ENCODE measurements around the gene RAB7A. TPM values are rescaled to one million over a fixed set of nuclear protein-coding genes. Genes with fewer than 3 reads are reported as not detected.

RAB7A gene
- total and polyA plus RNA-seq, 2 experiments from 2014 or later: 71.3 to 255 TPM

DNA sequence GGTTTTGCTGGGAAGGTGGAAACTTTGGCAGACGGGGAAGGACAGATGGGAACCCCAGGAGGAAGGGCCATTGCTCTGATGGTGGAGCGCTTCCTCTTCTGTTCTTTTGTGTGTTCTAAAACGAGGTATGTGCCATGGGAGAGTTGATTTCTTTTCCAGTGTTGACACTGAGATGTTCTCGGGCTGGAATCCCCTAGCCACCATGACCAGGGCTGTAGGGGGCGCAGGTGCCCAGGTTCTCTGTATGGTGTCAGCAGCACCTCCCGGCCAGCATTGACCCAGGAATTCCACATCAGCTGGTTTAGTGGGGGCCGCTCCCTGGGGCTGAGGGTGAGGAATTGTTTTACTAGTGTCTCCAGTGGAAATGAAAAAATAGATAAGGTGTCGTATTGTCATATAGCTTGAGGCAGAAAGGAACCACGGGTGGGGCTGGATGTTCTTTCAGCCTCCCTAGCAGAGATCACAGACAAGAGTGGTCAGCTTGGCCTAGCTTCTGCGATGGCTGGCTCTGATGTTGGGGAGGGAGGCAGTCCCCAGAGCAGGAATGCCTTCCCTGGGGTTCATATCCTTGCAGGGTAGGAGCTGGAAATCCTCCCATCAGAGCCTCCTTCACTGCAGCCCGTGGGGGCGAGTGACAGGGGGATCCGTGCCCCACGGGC, 119.3 kb downstream of the RAB7A start:
- H3K4me2 ChIP-seq (ENCODE audit: unreplicated experiment): peak overlapping the region; percentile 73
- WGBS, 2 experiments (ENCODE audit: low coverage in 1 of 2, low lambda C conversion rate in 2 of 2, missing lambda C conversion rate in 2 of 2): 36 to 40% methylated on average over 13 to 14 of the region's 14 CpGs
- in situ Hi-C loops (cut with MboI): no loop called here

DNA sequence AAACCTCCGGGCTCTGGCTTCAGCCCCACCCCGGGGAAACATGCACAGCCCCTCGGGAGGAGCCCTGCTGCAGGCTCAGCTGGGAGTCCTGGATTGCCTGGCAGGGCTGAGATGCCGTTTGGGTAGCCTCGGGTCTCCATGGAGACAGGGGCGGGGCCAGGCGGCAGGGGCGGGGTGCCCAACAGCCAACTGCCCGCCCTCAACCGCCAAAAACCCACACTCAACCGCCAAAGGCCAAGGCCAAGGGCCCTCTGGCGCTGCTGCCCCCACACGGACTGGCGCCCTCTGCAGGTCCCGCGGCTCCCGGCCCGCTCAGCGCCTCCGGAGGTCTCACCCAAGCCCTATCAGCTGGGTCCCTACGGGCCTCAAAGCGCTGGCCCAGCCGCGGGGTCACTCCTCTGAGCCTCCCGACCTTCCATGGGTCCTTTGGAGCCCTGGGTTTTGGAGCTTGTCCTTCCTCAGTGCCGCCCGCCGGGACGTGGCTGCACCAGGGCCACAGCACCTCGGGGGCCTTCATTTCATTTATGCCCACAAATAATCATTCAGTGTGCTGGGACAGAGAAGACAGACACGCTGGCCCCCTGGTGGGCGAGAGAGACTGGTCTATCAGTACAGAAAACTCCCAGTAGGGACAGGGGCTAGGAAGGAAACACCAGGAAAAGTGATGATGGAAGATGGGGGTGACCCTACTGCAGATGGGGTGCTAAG, 119.9 kb downstream of the RAB7A start:
- H3K27me3 ChIP-seq (replicated peaks; ENCODE audit: insufficient read depth): no peaks in the 10 kb centered on the region
- H3K4me1 ChIP-seq (ENCODE audit: insufficient read depth): no peaks in the 10 kb centered on the region
- 1 to 6% methylated on average over 23 to 28 of the region's 32 CpGs for WGBS, 2 experiments (ENCODE audit: low coverage in 1 of 2, low lambda C conversion rate in 2 of 2, missing lambda C conversion rate in 2 of 2)
- H3K4me2 ChIP-seq (ENCODE audit: unreplicated experiment): peak overlapping the region; percentile 73
- H3K4me3 ChIP-seq: peak overlapping the region; percentile 58
- H4K20me1 ChIP-seq (ENCODE audit: insufficient read depth): no peaks in the 10 kb centered on the region
- H3K79me2 ChIP-seq (ENCODE audit: insufficient read depth): no peaks in the 10 kb centered on the region
- no peaks in the 10 kb centered on the region for H3K36me3 ChIP-seq (ENCODE audit: low read depth)
- H3K9me3 ChIP-seq (ENCODE audit: low read depth): no peaks in the 10 kb centered on the region
- H3K9me2 ChIP-seq (ENCODE audit: insufficient read depth): no peaks in the 10 kb centered on the region
- H2AFZ ChIP-seq: peak overlapping the region; percentile 90
- DNase-seq: peak; percentile 82
- TF ChIP-seq EZH2phosphoT487 (IDR thresholded peaks at IDR 0.05; ENCODE audit: insufficient read depth, low read depth): no peak
- no peak for TF ChIP-seq EZH2 (IDR thresholded peaks at IDR 0.05; ENCODE audit: insufficient read depth, poor library complexity, severe bottlenecking)
- peak overlapping the region; percentile 57 for H3K9ac ChIP-seq
- no peak overlapping the region for H3K27ac ChIP-seq
- in situ Hi-C loops (cut with MboI): no loop called here
- no peaks in the 10 kb centered on the region for H3F3A ChIP-seq (ENCODE audit: insufficient read depth)

More for the DNA sequence above, 119.3 kb downstream of the RAB7A start:
- Histone ChIP-seq H3K9me3 (ENCODE audit: low read depth) (no peaks in the 10 kb centered on the region), H2AFZ (peak overlapping the region; percentile 90), H3K4me1 (ENCODE audit: insufficient read depth) (no peaks in the 10 kb centered on the region), H3K4me3 (peak overlapping the region; percentile 58), H3F3A (ENCODE audit: insufficient read depth) (no peaks in the 10 kb centered on the region), H4K20me1 (ENCODE audit: insufficient read depth) (no peaks in the 10 kb centered on the region), H3K79me2 (ENCODE audit: insufficient read depth) (no peaks in the 10 kb centered on the region), H3K36me3 (ENCODE audit: low read depth) (no peaks in the 10 kb centered on the region), H3K27me3 (replicated peaks; ENCODE audit: insufficient read depth) (no peaks in the 10 kb centered on the region), H3K27ac (no peak overlapping the region), H3K9ac (peak overlapping the region; percentile 57; the same call in 1 of the 2 replicates), H3K9me2 (ENCODE audit: insufficient read depth) (no peaks in the 10 kb centered on the region)
- peak; percentile 18 for DNase-seq
- TF ChIP-seq EZH2phosphoT487 (IDR thresholded peaks at IDR 0.05; ENCODE audit: insufficient read depth, low read depth) (no peak), EZH2 (IDR thresholded peaks at IDR 0.05; ENCODE audit: insufficient read depth, poor library complexity, severe bottlenecking) (no peak)

DNA sequence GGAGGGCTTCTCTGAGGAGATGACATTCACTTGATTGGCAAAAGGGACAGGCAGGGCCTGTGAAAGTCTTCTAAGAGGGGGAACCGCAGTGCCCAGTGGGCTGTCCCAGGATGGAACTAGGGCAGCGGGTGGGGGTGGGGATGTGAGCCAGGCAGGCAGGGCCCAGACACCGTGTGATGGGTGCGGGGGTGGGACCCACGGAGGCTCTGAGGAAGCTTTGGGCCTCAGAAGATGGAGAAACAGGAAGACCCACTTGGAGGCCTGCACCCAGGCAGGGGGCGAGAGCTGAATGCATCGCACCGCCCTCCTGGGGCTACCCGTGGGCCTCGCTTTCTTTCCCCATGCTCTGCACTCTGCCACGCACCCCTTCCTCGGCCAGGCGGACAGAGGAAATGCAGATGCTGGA, 120.5 kb downstream of the RAB7A start:
- DNase-seq: no peak
- no peak overlapping the region; the same call in 1 of the 2 replicates for H3K9ac ChIP-seq
- no peaks in the 10 kb centered on the region for H3K9me2 ChIP-seq (ENCODE audit: insufficient read depth)
- 75 to 96% methylated on average over 8 to 13 of the region's 13 CpGs for WGBS, 2 experiments (ENCODE audit: low coverage in 1 of 2, low lambda C conversion rate in 2 of 2, missing lambda C conversion rate in 2 of 2)
- H3K4me2 ChIP-seq (ENCODE audit: unreplicated experiment): no peak overlapping the region
- H3K27ac ChIP-seq: no peak overlapping the region
- peak overlapping the region; percentile 90 for H2AFZ ChIP-seq
- H3K36me3 ChIP-seq (ENCODE audit: low read depth): no peaks in the 10 kb centered on the region
- H3K9me3 ChIP-seq (ENCODE audit: low read depth): no peaks in the 10 kb centered on the region
- H3K79me2 ChIP-seq (ENCODE audit: insufficient read depth): no peaks in the 10 kb centered on the region
- H4K20me1 ChIP-seq (ENCODE audit: insufficient read depth): no peaks in the 10 kb centered on the region
- H3K4me1 ChIP-seq (ENCODE audit: insufficient read depth): no peaks in the 10 kb centered on the region
- H3K4me3 ChIP-seq: no peak overlapping the region
- no peaks in the 10 kb centered on the region for H3F3A ChIP-seq (ENCODE audit: insufficient read depth)
- H3K27me3 ChIP-seq (replicated peaks; ENCODE audit: insufficient read depth): no peaks in the 10 kb centered on the region
- in situ Hi-C loops (cut with MboI): no loop called here
- no peak for TF ChIP-seq EZH2phosphoT487 (IDR thresholded peaks at IDR 0.05; ENCODE audit: insufficient read depth, low read depth)
- TF ChIP-seq EZH2 (IDR thresholded peaks at IDR 0.05; ENCODE audit: insufficient read depth, poor library complexity, severe bottlenecking): no peak

DNA sequence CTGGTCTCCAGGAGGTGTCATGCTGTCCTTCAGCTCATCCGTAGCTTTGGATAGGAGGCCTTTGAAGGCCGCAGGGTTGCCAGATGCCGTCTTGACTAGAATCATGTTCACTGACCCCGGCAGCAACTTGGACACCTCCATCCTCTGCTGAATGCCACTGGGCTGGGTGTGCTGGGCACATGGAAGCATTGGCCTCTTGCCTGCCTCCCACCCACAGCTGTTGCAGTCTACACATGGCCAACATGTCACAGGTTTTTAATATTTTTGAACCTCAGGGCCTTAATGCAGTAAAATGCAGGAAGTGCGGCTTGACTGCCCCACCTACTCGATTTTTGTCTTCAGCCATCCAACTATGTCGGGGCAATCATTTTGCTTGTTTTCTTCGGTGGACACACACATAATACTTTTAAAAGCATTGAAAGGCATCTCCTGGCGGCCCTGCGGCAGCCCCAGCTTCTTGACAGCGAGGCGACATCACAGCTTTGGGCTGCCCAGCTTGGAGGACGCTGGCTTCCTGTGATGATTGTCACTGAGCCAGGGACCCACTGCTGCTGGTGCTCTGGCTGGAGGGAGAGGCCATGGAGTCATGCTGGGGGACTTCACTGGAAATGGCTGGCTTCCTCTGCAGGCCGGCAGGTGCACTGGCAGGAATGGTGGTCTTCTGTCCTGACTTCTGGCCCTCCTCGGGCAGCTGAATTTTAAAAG, 121.8 kb downstream of the RAB7A start:
- H3K9me2 ChIP-seq (ENCODE audit: insufficient read depth): no peaks in the 10 kb centered on the region
- no peak for DNase-seq
- no peak for TF ChIP-seq EZH2phosphoT487 (IDR thresholded peaks at IDR 0.05; ENCODE audit: insufficient read depth, low read depth)
- no peak for TF ChIP-seq EZH2 (IDR thresholded peaks at IDR 0.05; ENCODE audit: insufficient read depth, poor library complexity, severe bottlenecking)
- no peak overlapping the region for H2AFZ ChIP-seq
- no peaks in the 10 kb centered on the region for H4K20me1 ChIP-seq (ENCODE audit: insufficient read depth)
- H3K4me1 ChIP-seq (ENCODE audit: insufficient read depth): no peaks in the 10 kb centered on the region
- H3K9me3 ChIP-seq (ENCODE audit: low read depth): no peaks in the 10 kb centered on the region
- H3K27me3 ChIP-seq (replicated peaks; ENCODE audit: insufficient read depth): no peaks in the 10 kb centered on the region
- H3K9ac ChIP-seq: no peak overlapping the region
- H3F3A ChIP-seq (ENCODE audit: insufficient read depth): no peaks in the 10 kb centered on the region
- no peak overlapping the region for H3K4me2 ChIP-seq (ENCODE audit: unreplicated experiment)
- H3K79me2 ChIP-seq (ENCODE audit: insufficient read depth): no peaks in the 10 kb centered on the region
- no peaks in the 10 kb centered on the region for H3K36me3 ChIP-seq (ENCODE audit: low read depth)
- no peak overlapping the region for H3K4me3 ChIP-seq
- in situ Hi-C loops (cut with MboI): no loop called here
- 83 to 88% methylated on average over 15 of the region's 15 CpGs for WGBS, 2 experiments (ENCODE audit: low coverage in 1 of 2, low lambda C conversion rate in 2 of 2, missing lambda C conversion rate in 2 of 2)
- no peak overlapping the region for H3K27ac ChIP-seq
